Activated T-cell treated with anti-CD3 and anti-CD28 coated beads for 24 hours (primary cell): ENCODE data around the gene UST.
A peak's percentile ranks its signal among the peaks of the same experiment; 100 is the strongest.
"Not testable (repeated sequence)": the region's sequence is repeated elsewhere in the genome, so short reads cannot be mapped to it uniquely, and the experiment has no call there.

ENCODE experiments used
- DNase-seq: peaks from one replicate; pipeline ENCODE4 v3.0.0-alpha.2; 2020; ENCODE audit warnings: low read depth

UST gene

DNA sequence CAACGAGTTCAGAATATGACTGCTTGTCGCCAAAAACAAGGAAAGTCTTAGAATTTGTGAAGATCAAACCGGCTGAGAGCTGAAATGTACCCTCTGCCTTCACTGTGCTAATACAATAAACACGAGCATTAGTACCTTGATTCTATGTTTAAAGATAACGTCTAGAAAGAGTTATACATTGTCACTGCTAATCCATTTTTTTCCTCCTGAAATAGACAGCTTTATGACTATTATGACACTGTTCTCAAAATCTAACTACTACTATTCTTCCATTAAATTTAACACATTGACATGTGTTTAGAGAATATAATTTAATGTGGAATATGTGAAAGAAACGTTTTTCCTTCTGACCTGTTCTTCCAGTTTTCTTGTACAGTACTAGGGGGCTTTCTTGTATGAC lies 204.8 kb downstream of the UST start:
- no peak for DNase-seq

DNA sequence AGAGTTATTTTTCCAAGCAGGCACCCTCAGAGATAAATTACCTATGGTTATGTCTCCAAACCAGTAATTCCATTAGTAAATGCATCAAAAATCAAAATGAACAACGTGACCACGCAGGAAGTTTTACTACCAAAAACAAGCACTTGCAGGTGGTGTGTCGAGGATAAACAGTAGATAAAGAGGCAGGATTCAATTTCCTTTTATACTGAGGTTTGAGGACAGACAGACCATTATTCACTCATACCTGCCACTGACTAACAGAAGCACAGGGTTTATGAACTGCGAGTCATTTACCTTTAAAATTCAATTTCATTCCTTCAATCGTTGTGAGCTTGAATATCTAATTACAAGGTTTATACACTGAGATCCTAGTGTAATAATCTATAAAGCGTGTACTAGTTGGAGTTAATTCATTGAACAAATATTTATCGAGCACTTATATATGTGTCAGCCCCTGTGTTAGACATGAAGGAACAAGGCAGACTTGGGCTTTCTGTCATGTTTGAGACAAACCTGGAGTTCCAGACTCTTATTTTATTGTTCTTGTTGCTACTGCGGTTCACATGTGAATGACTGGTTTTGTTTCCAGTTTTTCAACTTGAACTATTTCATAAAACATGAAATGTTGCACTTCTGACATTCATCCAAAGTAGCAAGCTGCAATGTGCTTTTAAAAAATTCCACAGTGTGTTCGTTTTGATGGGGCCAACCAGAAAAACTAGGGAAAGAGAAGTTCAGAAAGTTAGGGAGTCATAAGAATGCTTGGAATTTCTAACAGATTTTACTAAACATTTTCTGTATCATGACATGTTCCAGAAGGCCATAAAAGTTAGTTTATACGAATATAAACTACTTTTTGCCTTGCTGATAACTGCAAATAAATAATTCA lies 205.6 kb downstream of the UST start:
- no peak for DNase-seq

DNA sequence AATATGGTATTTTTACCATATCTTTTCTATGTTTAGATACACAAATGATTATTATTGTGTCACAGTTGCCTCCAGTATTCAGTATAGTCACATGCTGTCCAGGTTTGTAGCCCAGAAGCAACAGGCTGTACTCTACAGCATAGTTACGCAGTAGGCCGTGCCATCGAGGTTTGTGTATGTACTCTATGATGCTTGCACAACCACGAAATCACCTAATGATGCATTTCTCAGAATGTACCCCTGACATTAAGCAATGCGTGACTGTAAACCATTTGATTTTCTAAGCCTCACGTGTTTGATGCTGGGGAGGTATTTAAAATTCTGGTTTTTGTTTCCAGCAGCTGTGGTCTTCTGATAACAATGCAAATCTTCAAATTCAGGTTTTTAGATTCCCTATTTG lies 207.6 kb downstream of the UST start:
- DNase-seq = no peak

DNA sequence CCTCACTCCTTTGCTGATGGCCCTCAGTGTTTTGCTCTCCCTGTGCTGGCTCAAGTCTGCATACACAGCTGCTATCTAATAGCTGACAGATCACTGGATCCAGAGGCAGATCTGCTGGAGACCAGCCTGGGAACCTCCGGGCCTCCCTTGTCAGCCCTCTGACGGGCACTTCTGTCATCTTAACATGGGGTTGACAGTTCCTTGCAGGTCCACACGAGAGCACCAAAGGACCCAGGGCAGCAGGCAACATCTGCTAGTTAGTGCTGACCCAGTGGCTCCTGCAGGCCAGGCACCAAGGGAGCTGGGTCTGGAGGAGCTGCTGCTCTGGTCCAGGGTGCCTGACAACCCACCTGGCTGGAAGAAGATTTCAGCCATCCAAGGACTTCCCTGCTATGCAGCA lies 208.1 kb downstream of the UST start:
- no peak for DNase-seq

DNA sequence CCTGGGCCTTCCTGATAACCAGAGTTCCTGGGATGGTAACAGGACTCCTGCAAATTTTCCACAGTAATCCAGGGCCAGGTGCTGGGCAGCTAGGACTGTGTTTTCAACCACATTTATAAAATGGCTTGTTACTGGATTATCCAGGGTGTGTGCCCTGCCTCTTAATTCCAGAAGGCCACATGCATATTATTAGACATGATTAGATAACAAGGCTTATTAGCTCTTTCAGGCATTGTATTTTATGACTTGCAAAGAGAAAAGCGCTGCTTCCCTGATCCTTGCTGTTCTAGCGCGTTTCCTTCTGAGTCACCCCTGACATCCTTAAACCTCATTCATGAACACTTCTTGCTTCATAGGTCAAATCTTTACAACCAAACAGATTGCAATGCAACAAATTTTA lies 208.6 kb downstream of the UST start:
- DNase-seq = no peak

DNA sequence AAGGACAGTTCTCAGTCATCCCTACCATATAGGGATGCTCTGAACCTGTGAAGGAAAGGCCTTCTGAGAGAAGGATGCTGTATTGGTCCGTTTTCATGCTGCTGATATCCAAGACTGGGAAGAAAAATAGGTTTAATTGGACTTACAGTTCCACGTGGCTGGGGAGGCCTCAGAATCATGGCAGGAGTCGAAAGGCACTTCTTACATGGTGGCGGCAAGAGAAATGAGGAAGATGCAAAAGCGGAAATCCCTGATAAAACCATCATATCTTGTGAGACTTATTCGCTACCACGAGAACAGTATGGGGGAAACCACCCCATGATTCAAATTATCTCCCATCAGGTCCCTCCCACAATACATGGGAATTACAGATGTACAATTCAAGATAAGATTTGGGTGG lies 209.3 kb downstream of the UST start:
- DNase-seq = not testable (repeated sequence)

DNA sequence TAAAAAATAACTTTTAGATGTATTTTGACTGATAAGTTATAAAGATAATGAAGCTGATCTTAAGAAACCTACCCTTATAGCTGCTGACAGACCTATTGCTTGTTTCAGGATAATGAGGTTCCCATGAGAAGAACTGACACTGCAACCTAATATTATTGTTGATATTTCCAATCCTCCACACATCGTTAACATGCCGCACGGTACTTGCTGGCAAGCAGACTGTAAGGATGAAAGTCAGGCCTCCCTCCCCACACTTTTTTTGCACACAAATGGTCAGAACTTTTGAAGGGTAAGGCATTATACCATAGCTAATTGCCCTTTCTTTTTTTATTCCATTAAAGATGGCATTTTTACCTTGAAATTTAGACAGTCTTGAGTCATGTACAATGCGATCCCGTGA lies 210.9 kb downstream of the UST start:
- DNase-seq = no peak

DNA sequence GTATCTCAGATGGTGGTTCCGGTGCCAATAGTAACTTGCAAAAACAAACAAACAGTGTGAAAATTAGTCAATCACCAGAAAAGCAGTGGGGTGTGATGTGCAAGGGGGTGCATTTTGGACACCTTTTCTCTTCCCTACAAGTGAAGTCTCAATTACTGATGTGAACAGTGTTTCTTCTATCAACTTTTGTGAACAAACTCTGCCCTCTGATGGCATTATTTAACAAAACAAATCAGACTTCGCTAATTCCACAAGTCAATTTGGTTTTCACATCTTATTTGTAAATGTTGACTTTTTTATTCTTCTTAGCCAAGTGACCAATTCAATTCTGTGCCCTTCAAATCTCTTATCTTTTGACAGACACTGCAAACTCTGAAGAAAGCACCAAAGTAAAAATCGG lies 212.2 kb downstream of the UST start:
- no peak for DNase-seq

DNA sequence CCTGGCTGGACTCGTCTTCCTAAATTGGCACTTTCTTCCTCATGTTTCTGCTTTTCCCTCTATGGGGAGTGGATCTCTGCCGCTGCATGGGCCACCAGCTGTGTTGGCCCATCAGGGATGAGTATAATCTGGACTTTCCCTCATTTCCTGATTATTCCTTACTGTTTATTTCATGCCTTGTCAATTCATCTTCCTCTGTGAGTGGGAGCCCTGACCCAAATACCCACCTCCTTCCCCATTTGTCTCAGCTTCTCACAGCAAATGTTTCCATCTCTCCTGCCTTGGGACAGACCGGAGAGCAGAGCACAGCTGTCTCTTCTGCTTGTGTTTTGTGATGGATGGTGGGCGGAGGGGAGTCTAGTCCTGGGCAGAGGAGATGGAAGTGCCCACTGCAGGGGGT lies 212.7 kb downstream of the UST start:
- DNase-seq = no peak

DNA sequence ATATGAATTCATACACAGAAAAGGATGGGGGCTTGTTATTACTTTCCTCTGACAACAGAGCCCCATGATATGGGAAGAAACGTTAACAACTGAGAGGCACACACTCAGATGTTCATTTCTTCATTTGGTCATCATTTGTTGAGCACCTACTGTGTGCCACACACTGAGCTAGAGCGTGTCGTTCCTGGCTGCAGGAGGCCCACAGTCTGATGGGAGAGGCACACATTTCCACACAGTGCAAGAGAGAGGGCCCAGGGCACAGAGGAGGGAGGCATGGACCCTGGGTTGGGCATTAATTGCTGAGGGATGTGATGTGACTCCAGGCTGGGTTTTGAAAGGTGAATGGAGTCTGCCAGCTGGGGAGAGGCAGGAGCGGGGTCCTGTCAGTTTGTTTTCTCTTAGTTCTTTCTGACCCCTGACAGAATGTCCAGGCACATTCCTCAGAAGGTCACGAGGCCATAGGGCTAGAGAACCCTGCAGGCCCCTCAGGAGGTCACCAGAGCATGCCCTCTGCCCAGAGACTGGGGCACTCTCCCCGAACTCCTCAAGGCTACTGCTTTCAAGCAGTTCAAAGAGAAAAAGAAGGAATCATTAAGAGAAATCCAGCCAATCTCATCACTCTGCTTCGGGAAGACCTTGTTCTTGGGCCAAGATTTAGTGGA lies 216.2 kb downstream of the UST start:
- DNase-seq = no peak

DNA sequence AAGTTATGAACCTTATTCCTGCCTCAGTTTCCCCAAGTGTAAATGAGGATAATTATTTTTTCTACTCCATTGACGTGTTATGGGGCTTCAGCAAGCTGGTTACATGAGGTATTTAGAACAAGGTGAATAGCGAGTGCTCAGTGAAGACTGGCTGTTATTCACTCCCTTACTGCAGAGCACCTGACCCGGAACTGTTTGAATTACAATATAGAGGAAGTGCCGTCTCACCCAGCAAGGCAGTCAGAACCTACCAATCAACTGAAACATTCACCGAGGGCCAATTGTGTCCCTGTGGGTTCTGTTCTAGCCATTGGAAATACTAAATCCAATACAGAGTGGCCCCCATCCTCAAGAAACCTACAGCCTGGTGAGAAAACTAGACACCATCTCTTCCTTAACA lies 216.9 kb downstream of the UST start:
- no peak for DNase-seq

DNA sequence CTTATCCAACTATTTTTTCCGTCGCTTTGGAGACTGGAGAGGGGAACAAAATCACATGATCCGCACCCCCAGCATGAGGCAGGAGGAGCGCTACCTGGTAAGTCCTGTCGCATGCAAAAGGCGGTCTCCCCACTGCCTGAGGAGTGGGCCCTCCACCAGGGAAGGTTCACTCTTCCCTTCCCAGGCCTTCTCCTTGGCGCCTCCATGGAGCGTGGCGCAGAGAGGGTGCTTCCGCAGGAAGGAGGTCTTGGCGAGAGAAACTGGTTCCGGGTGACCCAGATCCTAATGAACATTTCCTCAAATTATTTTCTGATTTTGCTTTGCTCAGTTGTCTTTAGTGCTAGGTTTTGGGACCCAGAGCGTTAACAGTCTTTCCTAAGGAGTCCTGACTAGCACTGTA lies 217.6 kb downstream of the UST start:
- DNase-seq = no peak

DNA sequence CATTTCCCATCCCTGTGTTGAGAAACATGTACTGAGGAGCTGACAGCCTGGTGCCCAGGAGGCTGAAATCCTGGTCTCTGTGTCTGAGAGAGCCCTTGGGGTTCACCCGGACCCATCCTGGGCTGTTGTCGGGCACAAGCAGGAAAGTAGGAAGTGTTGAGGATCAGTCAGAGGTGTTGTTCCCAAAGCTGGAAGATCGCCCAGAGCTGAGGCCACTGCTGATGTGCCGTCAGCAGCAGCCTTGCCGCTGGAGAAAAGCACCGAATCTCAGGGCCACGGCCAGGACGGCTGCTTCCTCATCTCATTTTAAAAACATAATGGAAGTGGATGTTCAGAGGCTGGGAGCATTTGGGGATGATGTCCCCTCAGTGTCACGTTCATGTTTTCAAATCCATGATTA lies 218.5 kb downstream of the UST start:
- no peak for DNase-seq

DNA sequence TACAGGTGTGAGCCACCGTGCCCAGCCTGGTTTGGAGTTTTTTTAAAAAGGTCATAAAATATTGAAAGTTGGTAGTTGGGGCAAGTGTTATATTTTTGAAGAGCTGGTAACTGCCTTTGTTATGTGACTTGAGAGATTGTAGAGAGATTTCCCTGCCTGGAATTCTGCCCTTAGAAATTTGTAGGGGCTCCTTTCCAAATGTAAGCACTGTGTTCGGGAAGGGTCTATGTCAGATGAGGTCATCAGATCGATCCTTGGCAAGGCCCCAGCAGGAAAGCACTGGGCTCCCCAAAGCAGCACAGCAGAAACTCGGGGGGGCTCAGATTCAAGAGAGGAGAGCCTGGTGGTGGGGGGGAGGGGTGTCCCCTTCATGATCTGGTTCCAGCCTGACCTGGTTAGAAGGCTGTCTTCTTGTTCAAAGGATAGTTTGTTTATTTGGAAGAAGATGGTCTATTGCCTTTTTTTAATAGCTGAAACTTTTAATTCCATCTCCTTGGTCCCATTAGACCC lies 220.2 kb downstream of the UST start:
- no peak for DNase-seq

DNA sequence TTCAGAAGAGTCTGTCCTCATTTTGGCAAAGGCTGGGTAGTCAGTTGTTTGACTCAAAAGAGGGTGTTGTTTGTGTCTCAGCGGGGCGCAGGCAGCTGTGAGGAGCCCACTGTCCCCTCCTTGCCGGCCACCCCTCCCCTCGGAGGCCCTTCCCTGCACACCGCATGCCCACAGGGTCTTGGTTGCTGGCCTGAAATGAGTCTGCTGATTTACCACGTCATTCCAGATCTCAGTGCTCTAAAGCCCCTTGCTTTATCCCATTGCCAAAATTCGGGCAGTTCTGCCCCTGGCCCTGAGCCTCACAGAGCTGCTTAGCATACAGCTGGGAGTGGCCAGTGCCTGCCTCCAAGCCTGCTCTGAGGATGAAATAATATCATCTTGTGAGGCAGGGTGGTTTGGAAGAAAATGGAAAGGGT lies 220.7 kb downstream of the UST start:
- no peak for DNase-seq

DNA sequence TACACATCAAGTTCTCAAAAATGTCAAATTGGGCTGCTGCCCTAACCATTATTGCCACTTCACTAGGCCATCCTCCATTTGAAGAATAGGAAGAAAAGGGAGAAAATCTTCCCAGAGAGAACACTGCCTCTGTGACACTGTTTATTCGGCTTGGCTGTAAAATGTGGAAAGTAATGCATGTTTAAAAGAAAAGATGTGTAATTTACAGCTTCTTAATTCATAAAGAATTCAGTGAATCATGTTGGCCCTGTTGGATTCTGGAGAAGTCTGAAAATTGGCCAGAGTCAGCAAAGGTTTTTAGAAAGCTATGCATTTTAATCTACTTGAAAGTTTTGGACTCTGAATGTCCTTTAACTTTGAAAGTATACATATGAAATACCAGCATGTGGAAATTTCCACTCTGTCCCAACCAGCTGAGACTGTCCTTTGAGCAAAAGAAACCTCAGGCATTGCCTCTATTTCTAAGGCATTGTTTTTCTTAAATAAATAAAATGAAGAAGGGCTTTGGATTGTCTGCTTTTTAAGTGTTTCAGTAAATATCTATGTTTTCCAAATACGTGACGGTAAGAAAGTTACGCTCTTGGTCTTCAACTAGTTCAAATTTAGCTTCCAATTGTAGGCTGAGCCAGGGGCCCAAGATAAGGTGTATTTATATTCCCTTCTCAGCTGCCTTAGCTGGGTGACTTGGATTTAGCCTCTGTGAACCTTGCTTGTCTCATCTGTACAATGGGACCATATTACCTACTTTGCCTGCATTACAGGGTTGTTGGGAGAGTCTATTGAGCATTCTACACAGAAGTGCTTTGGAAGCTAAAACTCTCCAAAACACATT lies 222.2 kb downstream of the UST start:
- DNase-seq = no peak

DNA sequence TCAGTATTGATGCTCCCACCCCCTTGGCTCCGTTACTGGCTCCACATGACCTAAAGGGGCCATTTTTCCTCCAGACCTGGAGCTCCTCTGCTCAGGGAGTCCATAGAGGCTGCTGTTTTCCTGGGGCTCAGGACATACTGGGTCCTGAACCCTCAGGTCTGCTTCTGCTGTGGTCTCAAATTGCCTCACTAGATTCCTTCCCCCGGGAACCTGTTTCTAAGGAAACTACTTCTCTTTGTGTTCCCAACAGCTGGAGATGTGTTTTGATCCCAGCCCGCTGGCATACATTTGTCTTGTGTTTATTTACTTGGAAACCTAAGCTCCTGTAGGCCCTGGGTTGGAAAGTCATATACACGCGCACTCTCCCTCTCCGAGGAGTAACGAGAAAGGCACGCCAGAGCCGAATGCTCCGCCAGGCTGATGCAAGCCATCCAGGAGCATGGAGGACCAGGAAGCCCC lies 222.8 kb downstream of the UST start:
- no peak for DNase-seq

DNA sequence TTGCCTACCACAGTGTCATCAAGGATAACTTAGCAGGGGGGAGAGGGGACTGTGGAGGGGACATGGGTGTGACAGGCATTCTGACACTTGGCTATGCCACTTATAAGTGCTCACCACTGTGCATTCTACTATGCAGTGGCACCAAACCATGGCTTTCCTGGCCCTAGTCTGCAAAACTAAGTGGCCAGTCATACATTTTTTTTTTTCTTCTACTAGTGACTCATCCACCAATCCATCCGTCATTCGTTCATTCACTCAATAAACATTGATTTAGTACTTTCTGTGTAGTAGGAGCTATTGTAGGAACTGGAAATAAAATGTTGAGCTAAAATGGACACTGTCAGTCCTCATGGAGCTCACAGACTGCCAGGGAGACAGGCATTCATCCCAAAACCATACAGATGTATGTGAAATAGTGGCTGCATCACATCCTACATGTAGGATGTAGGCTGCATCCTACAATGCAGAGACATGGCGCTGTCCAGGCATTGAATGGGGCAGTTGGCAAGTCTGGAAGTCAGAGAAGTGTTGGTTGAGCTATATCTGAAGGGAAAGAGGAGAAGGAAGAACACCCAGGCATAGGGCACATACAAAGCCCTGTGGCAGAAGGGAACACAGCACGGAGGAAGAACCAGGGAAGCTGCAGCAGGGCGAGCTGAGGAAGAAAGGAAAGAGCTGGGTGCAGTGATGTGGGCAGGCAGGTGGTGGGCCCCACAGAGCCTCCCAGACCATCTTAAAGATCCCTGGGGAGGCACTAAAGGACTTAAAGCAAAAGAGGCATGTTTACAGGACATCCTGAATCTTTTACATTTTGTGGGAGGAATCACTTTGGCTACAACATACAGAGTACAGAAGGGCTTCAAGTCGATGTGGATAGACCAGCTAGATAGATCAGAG lies 224.4 kb downstream of the UST start:
- DNase-seq = no peak

DNA sequence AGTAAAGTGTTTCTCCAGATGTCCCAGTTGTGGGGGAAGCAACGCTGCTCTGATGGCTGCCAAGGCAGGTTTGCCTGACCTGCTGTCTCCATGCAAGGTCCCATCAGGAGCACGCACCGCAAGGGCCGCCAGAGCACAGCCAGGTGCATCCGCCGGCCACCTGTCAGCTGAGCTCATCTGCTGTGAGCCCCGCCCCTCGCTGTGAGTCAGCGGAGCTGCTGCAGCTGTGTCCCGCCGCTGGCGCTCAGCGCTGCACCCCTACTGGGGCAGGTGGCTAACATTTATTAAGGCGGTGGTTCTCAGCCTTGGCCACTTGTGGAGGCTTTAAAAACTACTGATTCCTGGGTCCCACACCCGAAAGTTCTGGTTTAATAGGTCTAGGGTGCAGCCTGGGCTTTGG lies 225.7 kb downstream of the UST start:
- DNase-seq = peak; percentile 11

DNA sequence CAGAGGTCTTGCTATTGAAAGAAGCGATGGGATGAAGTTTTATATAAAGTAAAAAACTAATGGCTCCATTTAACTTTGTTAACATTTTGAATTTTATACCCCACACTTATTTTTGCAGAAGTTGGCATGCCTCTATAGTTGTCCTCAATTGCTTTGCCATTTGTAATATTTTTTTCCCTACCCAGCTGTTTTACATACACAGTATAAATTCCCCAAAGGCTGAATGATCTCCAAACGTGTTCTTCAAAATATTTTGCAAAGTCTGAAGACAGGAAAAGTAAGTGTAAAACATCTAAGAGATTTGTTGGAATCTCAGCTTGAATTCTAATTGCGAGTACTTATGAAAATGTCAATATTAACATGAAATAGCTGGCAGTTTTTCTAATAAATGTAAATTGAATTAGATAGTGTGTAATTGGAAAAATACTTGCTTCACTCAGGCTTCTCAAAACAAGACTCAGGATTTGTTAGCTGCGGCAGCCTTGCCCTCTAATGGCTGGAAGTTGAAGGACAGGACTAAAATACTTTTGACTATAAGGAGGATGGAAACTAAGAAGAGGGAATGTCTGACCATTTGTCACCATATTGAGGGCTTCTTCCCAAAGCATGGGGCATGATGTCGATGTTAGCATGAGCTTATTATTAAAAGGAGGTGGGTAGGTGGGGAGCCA lies 226.8 kb downstream of the UST start:
- DNase-seq = no peak

DNA sequence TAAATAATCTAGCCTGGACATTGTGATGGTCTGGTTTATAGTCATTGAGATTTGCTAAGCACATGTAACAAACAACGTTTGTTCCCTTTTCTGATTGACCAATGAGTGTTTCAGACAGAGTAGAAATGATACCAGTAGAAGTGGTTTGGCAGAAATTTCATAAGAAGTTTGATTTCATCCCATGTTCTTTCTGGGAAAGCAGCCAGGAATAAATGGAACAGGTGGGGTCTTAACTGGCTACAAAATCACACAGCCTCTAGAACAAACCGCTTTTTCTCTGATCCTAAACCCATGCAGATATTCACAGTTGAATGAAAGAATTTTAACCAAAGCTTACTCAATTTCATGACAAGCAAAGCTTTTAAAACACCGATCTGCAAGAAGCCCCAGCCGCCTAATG lies 227.5 kb downstream of the UST start:
- no peak for DNase-seq
